SKM-1 treated with dmso at 0.1 percent for 144 hours (cell line): ENCODE results near the gene COPS8.
A peak's percentile ranks its signal among the peaks of the same experiment; 100 is the strongest.

Experiments
- DNase-seq: peaks from one replicate; lab custom pipeline; 2025; ENCODE audit not compliant: unreplicated experiment; lab: John Stamatoyannopoulos, UW

Gene COPS8

GRCh38 chr2:237085248-237086221 lies at the start of gene COPS8:
Gene COPS8, plus strand, starts transcription at chr2:237085889. Its CDS starts 76 bp downstream, at chr2:237085965.
- peak; percentile 85 for DNase-seq

- DNase-seq = no peak
These were observed 46.2 kb upstream of the COPS8 start for GRCh38 chr2:237039301-237040031.

- no peak for DNase-seq
These were observed 44.5 kb upstream of the COPS8 start for GRCh38 chr2:237041231-237041630.

- no peak for DNase-seq
These were observed 43.6 kb upstream of the COPS8 start for GRCh38 chr2:237042101-237042500.

GRCh38 chr2:237043866-237044265 lies 41.8 kb upstream of the COPS8 start:
- DNase-seq = no peak

GRCh38 chr2:237044281-237044680 lies 41.4 kb upstream of the COPS8 start:
- no peak for DNase-seq

GRCh38 chr2:237045449-237045848 lies 40.2 kb upstream of the COPS8 start:
- DNase-seq = no peak

GRCh38 chr2:237048595-237048994 lies 37.1 kb upstream of the COPS8 start:
- no peak for DNase-seq

GRCh38 chr2:237051861-237052260 lies 33.8 kb upstream of the COPS8 start:
- no peak for DNase-seq

- DNase-seq = no peak
These were observed 32.6 kb upstream of the COPS8 start for GRCh38 chr2:237053066-237053465.

- DNase-seq = no peak
These were observed 30.1 kb upstream of the COPS8 start for GRCh38 chr2:237055386-237056100.

GRCh38 chr2:237056287-237056875 lies 29.3 kb upstream of the COPS8 start:
- no peak for DNase-seq

- no peak for DNase-seq
These were observed 28.6 kb upstream of the COPS8 start for GRCh38 chr2:237057107-237057506.

GRCh38 chr2:237057893-237058300 lies 27.8 kb upstream of the COPS8 start:
- DNase-seq = no peak

- no peak for DNase-seq
These were observed 27.3 kb upstream of the COPS8 start for GRCh38 chr2:237058423-237058822.

GRCh38 chr2:237059155-237059875 lies 26.4 kb upstream of the COPS8 start:
- no peak for DNase-seq

GRCh38 chr2:237060534-237061312 lies 25.0 kb upstream of the COPS8 start:
- DNase-seq = peak; percentile 40

GRCh38 chr2:237061356-237061755 lies 24.3 kb upstream of the COPS8 start:
- DNase-seq = no peak

GRCh38 chr2:237062585-237062984 lies 23.1 kb upstream of the COPS8 start:
- DNase-seq = no peak
